Esophagus muscularis mucosa (tissue), 4 donors: Measurements from ENCODE around the gene LY9. TPM values are rescaled to one million over a fixed set of nuclear protein-coding genes. Genes with fewer than 3 reads are reported as not detected.

ENCODE experiments used
- DNase-seq: peaks from one replicate; pipeline ENCODE4 v3.0.0-alpha.2; 2017; ENCODE audit errors: extremely low spot score
- H3K27ac ChIP-seq, 4 donors: fragments of 200-600 bp; sonication (generic); replicated peaks in 1 of 4; 1 replicate in 3 of 4; 2 replicates in 1 of 4; pipeline ENCODE4 v1.5.1; 2016 to 2019; ENCODE audit warnings: mild to moderate bottlenecking in 1 of 4
- H3K27me3 ChIP-seq, 4 donors: fragments of 200-600 bp; sonication (generic); one replicate each; pipeline versions ENCODE4 v1.5.1 to v1.6.0; 2016 to 2019
- H3K36me3 ChIP-seq, 4 donors: fragments of 200-600 bp; sonication (generic); one replicate each; pipeline ENCODE4 v1.5.1; 2016 to 2019
- H3K4me1 ChIP-seq, 4 donors: fragments of 200-600 bp; sonication (generic); one replicate each; pipeline ENCODE4 v1.5.1; 2016 to 2019
- H3K4me3 ChIP-seq, 4 donors: fragments of 200-600 bp; sonication (generic); 1 replicate in 2 of 4; 2 replicates in 2 of 4; pipeline ENCODE4 v1.5.1; 2016 to 2019; ENCODE audit warnings: mild to moderate bottlenecking in 4 of 4, moderate library complexity in 1 of 4
- H3K9me3 ChIP-seq, 4 donors: fragments of 200-600 bp; sonication (generic); 1 replicate in 3 of 4; 2 replicates in 1 of 4; pipeline ENCODE4 v1.5.1; 2016 to 2019
- EP300 ChIP-seq: sonication (generic); formaldehyde crosslinking; IDR thresholded peaks from one replicate; pipeline ENCODE4 v1.6.1; 2017; ENCODE audit warnings: antibody characterized with exemption
- POLR2A ChIP-seq: fragments of 450-650 bp; IDR thresholded peaks from one replicate; pipeline ENCODE4 v1.6.1; 2017; ENCODE audit warnings: antibody characterized with exemption, moderate library complexity, mild to moderate bottlenecking, low read depth
- POLR2AphosphoS5 ChIP-seq, 2 donors: sonication (generic); formaldehyde crosslinking; IDR thresholded peaks; one replicate each; pipeline ENCODE4 v1.6.1; 2017; ENCODE audit warnings: antibody characterized with exemption in 2 of 2
- WGBS: methylation state at CpG from one replicate; pipeline ENCODE4 v1.1.5; 2018; 5-methylcytosine and 5-hydroxymethylcytosine counted together
- intact Hi-C: fragments of 100-400 bp; cut with DNase I; formaldehyde crosslinking; loops from one replicate; pipeline ENCODE4 v1.15.1; 2023
- total RNA-seq, 4 donors: library from RNA; depleted of rRNA; stranded (reverse); fragments of >200 nt; gene quantifications; one replicate each; pipeline versions ENCODE4 v1.1.0 to v1.2.1, GENCODE V29; 2016
- TF ChIP-seq, protein P1 (sequence below), 3 experiments: fragments of 200-600 bp in 2 of 3; fragments of 450-650 bp in 1 of 3; sonication (generic) in 2 of 3; IDR thresholded peaks; one replicate each; pipeline ENCODE4 v1.5.1; 2017 to 2019; ENCODE audit warnings: antibody characterized with exemption in 3 of 3, mild to moderate bottlenecking in 2 of 3, moderate library complexity in 1 of 3

LY9 gene
- total RNA-seq, 4 donors from 2014 or later = 0.26 to 0.66 TPM; not detected in 2

DNA sequence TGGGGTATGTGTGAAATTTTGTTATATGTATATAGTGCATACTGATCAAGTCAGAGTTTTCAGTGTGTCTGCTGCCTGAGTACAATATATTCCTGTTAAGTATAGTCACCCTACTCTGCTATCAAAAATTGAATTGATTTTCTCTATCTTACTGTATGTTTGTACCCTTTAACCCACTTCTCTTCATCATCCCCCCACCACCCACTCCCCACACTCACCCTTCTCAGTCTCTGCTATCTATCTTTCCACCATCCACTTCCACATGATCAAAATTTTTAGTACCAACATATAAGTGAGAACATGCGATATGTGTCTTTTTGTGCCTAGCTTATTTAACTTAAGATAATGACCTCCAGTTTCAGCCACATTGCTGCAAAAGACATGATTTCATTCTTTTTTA is 4.2 kb downstream of the LY9 start:
- 95% methylated on average over 1 of the region's 1 CpG for WGBS
- Histone ChIP-seq H3K27ac (no peak overlapping the region), H3K27me3 (peaks cover 0 to 3% (median 0%) of the 10 kb centered on the region in 4 donors), H3K4me3 (no peak overlapping the region), H3K9me3 (peaks cover 0 to 10% (median 0%) of the 10 kb centered on the region in 4 donors), H3K36me3 (no peaks in the 10 kb centered on the region), H3K4me1 (no peaks in the 10 kb centered on the region)
- no peak for DNase-seq
- intact Hi-C loops = no loop called here
- TF ChIP-seq POLR2AphosphoS5 (IDR thresholded peaks at IDR 0.05) (no peak), EP300 (no peak), POLR2A (no peak)
- TF ChIP-seq, protein P1, sequence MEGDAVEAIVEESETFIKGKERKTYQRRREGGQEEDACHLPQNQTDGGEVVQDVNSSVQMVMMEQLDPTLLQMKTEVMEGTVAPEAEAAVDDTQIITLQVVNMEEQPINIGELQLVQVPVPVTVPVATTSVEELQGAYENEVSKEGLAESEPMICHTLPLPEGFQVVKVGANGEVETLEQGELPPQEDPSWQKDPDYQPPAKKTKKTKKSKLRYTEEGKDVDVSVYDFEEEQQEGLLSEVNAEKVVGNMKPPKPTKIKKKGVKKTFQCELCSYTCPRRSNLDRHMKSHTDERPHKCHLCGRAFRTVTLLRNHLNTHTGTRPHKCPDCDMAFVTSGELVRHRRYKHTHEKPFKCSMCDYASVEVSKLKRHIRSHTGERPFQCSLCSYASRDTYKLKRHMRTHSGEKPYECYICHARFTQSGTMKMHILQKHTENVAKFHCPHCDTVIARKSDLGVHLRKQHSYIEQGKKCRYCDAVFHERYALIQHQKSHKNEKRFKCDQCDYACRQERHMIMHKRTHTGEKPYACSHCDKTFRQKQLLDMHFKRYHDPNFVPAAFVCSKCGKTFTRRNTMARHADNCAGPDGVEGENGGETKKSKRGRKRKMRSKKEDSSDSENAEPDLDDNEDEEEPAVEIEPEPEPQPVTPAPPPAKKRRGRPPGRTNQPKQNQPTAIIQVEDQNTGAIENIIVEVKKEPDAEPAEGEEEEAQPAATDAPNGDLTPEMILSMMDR (IDR thresholded peaks at IDR 0.05) = no peak

DNA sequence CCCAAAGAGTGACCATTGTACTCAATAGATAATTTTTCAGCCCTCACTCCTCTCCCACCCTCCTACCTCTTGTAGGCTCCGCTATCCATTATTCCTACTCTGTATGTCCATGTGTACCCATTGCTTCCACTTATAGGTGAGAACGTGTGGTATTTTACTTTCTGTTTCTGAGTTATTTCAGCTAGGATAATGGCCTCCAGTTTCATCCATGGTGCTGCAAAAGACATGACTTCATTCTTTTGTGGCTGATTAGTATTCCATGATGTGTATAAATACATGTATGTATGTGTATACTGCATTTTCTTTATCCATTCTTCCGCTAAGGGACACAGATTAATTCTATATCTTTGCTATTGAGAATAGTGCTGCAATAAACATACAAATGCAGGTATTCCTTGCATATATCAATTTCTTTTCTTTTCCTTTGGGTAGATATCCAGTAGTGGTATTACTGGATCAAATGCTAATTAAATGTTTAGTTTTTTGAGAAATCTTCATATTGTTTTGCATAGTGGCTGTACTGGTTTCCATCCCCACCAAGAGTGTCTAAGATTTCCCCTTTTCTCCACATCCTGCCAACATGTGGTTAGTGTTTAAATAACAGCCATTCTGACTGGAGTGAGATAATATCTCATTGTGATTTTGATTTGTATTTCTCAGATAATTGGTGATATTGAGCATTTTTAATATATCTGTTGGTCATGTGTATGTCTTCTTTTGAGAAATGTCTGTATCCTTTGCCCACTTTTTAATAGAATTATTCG is 4.9 kb downstream of the LY9 start:
- 56% methylated on average over 4 of the region's 4 CpGs for WGBS

DNA sequence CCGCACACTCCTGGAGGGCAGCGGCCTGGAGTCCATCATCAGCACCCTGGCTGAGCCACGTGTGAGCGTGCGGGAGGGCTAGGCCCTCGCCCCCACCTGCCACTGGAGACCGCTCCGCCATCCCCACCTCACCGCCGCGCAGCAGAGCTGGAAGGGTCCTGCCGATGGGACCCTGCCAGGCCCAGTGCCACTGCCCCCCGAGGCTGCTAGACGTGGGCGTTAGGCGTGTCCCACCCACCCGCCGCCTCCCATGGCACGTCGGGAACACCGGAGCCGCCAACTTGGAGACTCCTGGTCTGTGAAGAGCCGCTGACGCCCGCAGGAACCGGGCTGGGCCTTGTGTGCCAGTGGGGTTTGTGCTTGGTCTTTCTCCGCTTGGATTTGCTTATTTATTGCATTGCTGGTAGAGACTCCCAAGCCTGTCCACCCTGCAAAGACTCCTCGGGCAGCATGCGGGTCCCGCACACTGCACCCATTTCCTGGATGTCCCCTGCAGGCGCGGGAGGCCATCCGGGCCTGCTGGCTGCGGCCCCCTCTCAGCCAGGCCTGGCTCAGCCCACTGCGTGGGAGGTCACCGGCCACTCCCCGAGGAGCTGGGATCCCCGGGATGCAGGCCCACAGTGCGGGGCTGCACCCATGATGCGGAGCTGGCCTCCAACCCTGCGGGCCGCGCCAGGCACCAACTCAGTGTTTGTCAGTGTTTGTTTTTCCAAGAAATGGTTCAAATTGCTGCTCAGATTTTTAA is 6.0 kb downstream of the LY9 start:
- DNase-seq = peak; percentile 55
- H3K27ac ChIP-seq = no peak overlapping the region
- H3K4me3 ChIP-seq = no peak overlapping the region
- WGBS = 91% methylated on average over 30 of the region's 43 CpGs
- intact Hi-C loops = no loop called here
- TF ChIP-seq, protein P1 (IDR thresholded peaks at IDR 0.05) = no peak
- TF ChIP-seq EP300 = no peak
- TF ChIP-seq POLR2A = no peak
- H3K36me3 ChIP-seq = no peaks in the 10 kb centered on the region
- no peaks in the 10 kb centered on the region for H3K4me1 ChIP-seq
- H3K27me3 ChIP-seq = peaks cover 0 to 3% (median 0%) of the 10 kb centered on the region in 4 donors
- peaks cover 0 to 18% (median 10%) of the 10 kb centered on the region in 4 donors for H3K9me3 ChIP-seq

More for the DNA sequence above, 4.9 kb downstream of the LY9 start:
- H3K9me3 ChIP-seq = peaks cover 0 to 6% (median under 1%) of the 10 kb centered on the region in 4 donors
- H3K36me3 ChIP-seq = no peaks in the 10 kb centered on the region
- H3K27ac ChIP-seq = no peak overlapping the region
- no peak for TF ChIP-seq POLR2A
- TF ChIP-seq POLR2AphosphoS5 (IDR thresholded peaks at IDR 0.05) = no peak
- no peak for TF ChIP-seq EP300
- intact Hi-C loops = no loop called here
- DNase-seq = no peak
- H3K4me1 ChIP-seq = no peaks in the 10 kb centered on the region
- no peak overlapping the region for H3K4me3 ChIP-seq
- peaks cover 0 to 3% (median 0%) of the 10 kb centered on the region in 4 donors for H3K27me3 ChIP-seq

DNA sequence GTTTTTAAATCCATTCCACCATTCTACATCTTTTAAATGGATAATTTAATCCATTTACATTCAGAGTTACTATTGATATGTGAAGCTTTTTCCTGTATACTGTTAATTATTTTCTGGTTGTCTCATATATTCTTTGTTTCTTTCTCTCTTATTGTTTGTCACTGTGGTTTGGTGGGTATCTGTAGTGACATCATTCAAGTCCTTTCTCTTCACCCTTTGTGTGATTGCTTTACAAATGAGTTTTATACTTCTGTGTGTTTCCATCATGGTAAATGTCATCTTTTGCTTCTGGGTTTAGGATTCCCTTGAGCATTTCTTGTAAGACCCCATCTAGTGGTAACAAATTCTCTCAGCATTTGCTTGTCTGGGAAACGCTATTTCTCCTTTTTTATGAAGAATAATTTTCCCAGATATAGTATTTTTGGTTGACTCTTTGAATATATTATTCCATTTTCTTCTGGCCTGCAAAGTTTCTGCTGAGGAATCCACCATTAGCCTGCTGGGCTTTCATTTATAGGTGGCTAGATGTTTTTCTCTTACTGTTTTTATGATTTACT is 10.2 kb downstream of the LY9 start:
- Histone ChIP-seq H3K36me3 (no peaks in the 10 kb centered on the region), H3K9me3 (peaks cover 0 to 35% (median 18%) of the 10 kb centered on the region in 4 donors), H3K4me3 (no peak overlapping the region), H3K4me1 (no peaks in the 10 kb centered on the region), H3K27ac (no peak overlapping the region), H3K27me3 (peaks cover 0 to 3% (median 0%) of the 10 kb centered on the region in 4 donors)
- 73% methylated on average over 1 of the region's 1 CpG for WGBS
- intact Hi-C loops = no loop called here
- TF ChIP-seq, protein P1 (IDR thresholded peaks at IDR 0.05) = no peak
- TF ChIP-seq POLR2A = no peak
- no peak for TF ChIP-seq EP300
- no peak for TF ChIP-seq POLR2AphosphoS5 (IDR thresholded peaks at IDR 0.05)
- no peak for DNase-seq

DNA sequence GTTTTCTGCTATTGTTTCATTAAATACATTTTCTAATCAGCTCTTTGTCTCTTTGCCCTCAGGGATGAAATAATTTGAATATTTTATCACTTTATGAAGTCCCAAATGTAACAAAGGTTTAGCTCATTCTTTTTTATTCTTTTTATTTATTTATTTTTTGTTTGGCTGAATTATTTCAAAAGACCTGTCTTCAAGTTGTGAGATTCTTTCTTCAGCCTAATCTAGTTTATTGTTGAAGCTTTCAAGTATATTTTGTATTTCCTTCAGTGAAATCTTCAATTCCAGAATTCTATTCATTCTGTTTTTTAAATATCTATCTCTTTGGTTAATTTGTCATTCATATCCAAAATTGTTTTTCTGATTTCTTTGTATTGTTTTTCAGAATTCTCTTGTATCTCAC is 10.8 kb downstream of the LY9 start:
- H3K27me3 ChIP-seq = peaks cover 0 to 3% (median 0%) of the 10 kb centered on the region in 4 donors
- intact Hi-C loops = no loop called here
- peaks cover 0 to 33% (median 18%) of the 10 kb centered on the region in 4 donors for H3K9me3 ChIP-seq
- no peak overlapping the region for H3K27ac ChIP-seq
- H3K4me1 ChIP-seq = no peaks in the 10 kb centered on the region
- H3K4me3 ChIP-seq = no peak overlapping the region
- DNase-seq = no peak
- TF ChIP-seq POLR2A (no peak), POLR2AphosphoS5 (IDR thresholded peaks at IDR 0.05) (no peak), EP300 (no peak)
- TF ChIP-seq, protein P1 (IDR thresholded peaks at IDR 0.05) = no peak
- no peaks in the 10 kb centered on the region for H3K36me3 ChIP-seq
